AG20443 (cell line): ENCODE results near the gene COL6A3.

ENCODE experiments used
- DNase-seq: peaks from one replicate; pipeline ENCODE4 v3.0.0; 2012; ENCODE audit warnings: low spot score, mixed read lengths

Gene COL6A3

GRCh38 chr2:237345891-237346640 lies 67.9 kb downstream of the COL6A3 start:
- no peak for DNase-seq

- no peak for DNase-seq
Observed at GRCh38 chr2:237345411-237345810, 68.6 kb downstream of the COL6A3 start.

- no peak for DNase-seq
Observed at GRCh38 chr2:237344942-237345341, 69.0 kb downstream of the COL6A3 start.

- DNase-seq = no peak
Observed at GRCh38 chr2:237343993-237344392, 70.0 kb downstream of the COL6A3 start.

GRCh38 chr2:237341872-237342271 lies 72.1 kb downstream of the COL6A3 start:
- peak; percentile 28 for DNase-seq

GRCh38 chr2:237337586-237337985 lies 76.4 kb downstream of the COL6A3 start:
- no peak for DNase-seq

GRCh38 chr2:237336131-237336530 lies 77.8 kb downstream of the COL6A3 start:
- DNase-seq = no peak

- no peak for DNase-seq
Observed at GRCh38 chr2:237333748-237334147, 80.2 kb downstream of the COL6A3 start.

- DNase-seq = no peak
Observed at GRCh38 chr2:237330541-237330940, 83.4 kb downstream of the COL6A3 start.

GRCh38 chr2:237327175-237327950 lies 86.6 kb downstream of the COL6A3 start:
- DNase-seq = no peak

GRCh38 chr2:237326266-237327171 lies 87.4 kb downstream of the COL6A3 start:
- DNase-seq = no peak

- no peak for DNase-seq
Observed at GRCh38 chr2:237324837-237325236, 89.1 kb downstream of the COL6A3 start.

GRCh38 chr2:237324405-237324831 lies 89.5 kb downstream of the COL6A3 start:
- no peak for DNase-seq

- no peak for DNase-seq
Observed at GRCh38 chr2:237323656-237324055, 90.3 kb downstream of the COL6A3 start.

- no peak for DNase-seq
Observed at GRCh38 chr2:237322564-237322963, 91.4 kb downstream of the COL6A3 start.

GRCh38 chr2:237321746-237322145 lies 92.2 kb downstream of the COL6A3 start:
- no peak for DNase-seq

GRCh38 chr2:237320801-237321560 lies 93.0 kb downstream of the COL6A3 start:
- no peak for DNase-seq

- no peak for DNase-seq
Observed at GRCh38 chr2:237319887-237320286, 94.1 kb downstream of the COL6A3 start.

GRCh38 chr2:237319086-237319820 lies 94.7 kb downstream of the COL6A3 start:
- DNase-seq = no peak

- DNase-seq = no peak
Observed at GRCh38 chr2:237316339-237316738, 97.6 kb downstream of the COL6A3 start.

GRCh38 chr2:237315829-237316225 lies 98.1 kb downstream of the COL6A3 start:
- no peak for DNase-seq
